Measurements from ENCODE around the gene ABLIM2. TPM values are rescaled to one million over a fixed set of nuclear protein-coding genes. Genes with fewer than 3 reads are reported as not detected.

The ABLIM2 gene
- total and polyA plus RNA-seq, 2 of the 13 experiments (the other 11 are each of a cell fraction or from before 2014, with no cell fraction given) = 0.20 to 0.37 TPM

GRCh38 chr4:8199594-8200301 lies 41.1 kb upstream of the ABLIM2 start (continued):
- TF ChIP-seq ZNF775 (CRISPR knock-in tag; IDR thresholded peaks at IDR 0.05; ENCODE audit: borderline replicate concordance) (no peak), SNRNP70 (IDR thresholded peaks at IDR 0.05; ENCODE audit: low read depth, low read length) (no peak), ZNF142 (CRISPR knock-in tag; IDR thresholded peaks at IDR 0.05) (no peak), SNAPC4 (CRISPR knock-in tag; IDR thresholded peaks at IDR 0.05) (no peak), HNRNPL (IDR thresholded peaks at IDR 0.05; ENCODE audit: low read depth, low read length) (peak; percentile 63), ARNT2 (CRISPR knock-in tag; IDR thresholded peaks at IDR 0.05; ENCODE audit: low read depth) (no peak), ETS1 (CRISPR knock-in tag; IDR thresholded peaks at IDR 0.05) (0 out of 2 replicates have a peak, but pooled peaks have one; percentile 47), GRHL1 (CRISPR knock-in tag; conservative IDR thresholded peaks at IDR 0.05) (no peak), ZNF18 (CRISPR knock-in tag; IDR thresholded peaks at IDR 0.05; ENCODE audit: insufficient replicate concordance) (peak; percentile 20), ZSCAN20 (CRISPR knock-in tag; IDR thresholded peaks at IDR 0.05; ENCODE audit: borderline replicate concordance) (no peak)

Data from HepG2 (cell line).